NCI-H524 treated with DMSO at 0.1 percent for 48 hours (cell line): ENCODE results near the gene SLCO4A1.

Experiments used
- DNase-seq: peaks from one replicate; lab custom pipeline; 2025; lab: John Stamatoyannopoulos, UW

The SLCO4A1 gene

GRCh38 chr20:62642051-62642665 is at the start of gene SLCO4A1:
TSS of gene SLCO4A1 (plus strand) at chr20:62642503. CDS start at chr20:62656455, 13,952 bp downstream.
- DNase-seq: no peak

GRCh38 chr20:62592506-62593177 is 49.7 kb upstream of the SLCO4A1 start:
- DNase-seq: no peak

GRCh38 chr20:62593616-62594015 is 48.7 kb upstream of the SLCO4A1 start:
- no peak for DNase-seq

GRCh38 chr20:62595069-62595468 is 47.2 kb upstream of the SLCO4A1 start:
- DNase-seq: no peak

- DNase-seq: no peak
These were observed 46.8 kb upstream of the SLCO4A1 start for GRCh38 chr20:62595491-62595890.

- no peak for DNase-seq
These were observed 45.8 kb upstream of the SLCO4A1 start for GRCh38 chr20:62596486-62596885.

- no peak for DNase-seq
These were observed 45.4 kb upstream of the SLCO4A1 start for GRCh38 chr20:62596921-62597320.

- DNase-seq: no peak
These were observed 44.7 kb upstream of the SLCO4A1 start for GRCh38 chr20:62597416-62598115.

- DNase-seq: no peak
These were observed 43.5 kb upstream of the SLCO4A1 start for GRCh38 chr20:62598761-62599194.

GRCh38 chr20:62599216-62600110 is 42.8 kb upstream of the SLCO4A1 start:
- no peak for DNase-seq

- no peak for DNase-seq
These were observed 41.1 kb upstream of the SLCO4A1 start for GRCh38 chr20:62601172-62601571.

- no peak for DNase-seq
These were observed 40.6 kb upstream of the SLCO4A1 start for GRCh38 chr20:62601714-62602113.

GRCh38 chr20:62602550-62602949 is 39.8 kb upstream of the SLCO4A1 start:
- no peak for DNase-seq

- DNase-seq: no peak
These were observed 39.0 kb upstream of the SLCO4A1 start for GRCh38 chr20:62603021-62603906.

- DNase-seq: no peak
These were observed 38.2 kb upstream of the SLCO4A1 start for GRCh38 chr20:62603907-62604785.

- no peak for DNase-seq
These were observed 37.5 kb upstream of the SLCO4A1 start for GRCh38 chr20:62604796-62605195.

GRCh38 chr20:62605236-62605943 is 36.9 kb upstream of the SLCO4A1 start:
- DNase-seq: no peak

- no peak for DNase-seq
These were observed 36.3 kb upstream of the SLCO4A1 start for GRCh38 chr20:62606016-62606415.

GRCh38 chr20:62606551-62607201 is 35.6 kb upstream of the SLCO4A1 start:
- no peak for DNase-seq
